Fibroblast of the conjunctiva (primary cell): ENCODE results near the gene VRK1.
"Not testable (repeated sequence)": the region's sequence is repeated elsewhere in the genome, so short reads cannot be mapped to it uniquely, and the experiment has no call there.

ENCODE experiments used
- DNase-seq: peaks from one replicate; pipeline ENCODE4 v3.0.0-alpha.2; 2010; ENCODE audit warnings: low read depth

VRK1 gene

DNA sequence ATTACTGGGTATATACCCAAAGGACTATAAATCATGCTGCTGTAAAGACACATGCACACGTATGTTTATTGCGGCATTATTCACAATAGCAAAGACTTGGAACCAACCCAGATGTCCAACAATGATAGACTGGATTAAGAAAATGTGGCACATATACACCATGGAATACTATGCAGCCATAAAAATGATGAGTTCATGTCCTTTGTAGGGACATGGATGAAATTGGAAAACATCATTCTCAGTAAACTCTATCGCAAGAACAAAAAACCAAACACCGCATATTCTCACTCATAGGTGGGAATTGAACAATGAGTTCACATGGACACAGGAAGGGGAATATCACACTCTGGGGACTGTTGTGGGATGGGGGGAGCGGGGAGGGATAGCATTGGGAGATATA is 86.8 kb downstream of the VRK1 start:
- DNase-seq = not testable (repeated sequence)

DNA sequence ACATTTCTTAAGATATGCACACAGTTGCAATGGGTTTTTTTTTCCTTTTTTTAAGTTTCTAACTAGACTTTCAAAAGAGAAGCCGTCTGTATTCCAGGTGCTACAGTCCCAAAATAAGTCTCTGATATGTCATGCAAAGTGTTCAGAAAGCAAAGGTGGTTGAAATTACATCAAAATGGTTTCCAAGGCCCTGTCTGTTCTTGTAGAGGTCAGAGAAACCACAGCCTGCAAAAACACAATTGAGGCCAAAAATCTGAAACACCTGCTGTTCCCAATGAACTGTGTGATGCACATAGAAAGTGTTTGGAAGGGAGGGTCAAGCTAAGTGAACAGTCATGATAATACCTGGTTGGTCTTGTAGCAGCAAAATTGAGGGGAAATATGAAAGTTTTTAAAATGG is 91.0 kb downstream of the VRK1 start:
- DNase-seq = no peak

DNA sequence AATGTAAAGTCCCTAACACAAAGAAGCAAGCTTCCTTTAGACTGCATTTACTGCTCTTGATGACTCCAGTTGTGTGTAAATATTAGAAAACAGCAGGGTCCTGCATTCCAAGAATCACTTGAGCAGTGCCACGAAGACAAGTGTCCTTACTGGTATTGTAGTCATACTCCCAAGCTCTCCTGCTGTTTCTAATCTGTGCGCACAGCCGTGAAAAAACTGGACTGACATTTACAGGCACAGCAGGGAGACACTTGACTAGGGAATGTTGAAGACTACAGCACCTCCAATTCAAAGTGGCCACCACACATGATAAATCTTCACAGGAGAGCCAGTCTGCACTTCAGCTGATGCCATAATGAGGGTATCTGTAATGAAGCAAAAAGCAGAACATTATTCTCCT is 91.4 kb downstream of the VRK1 start:
- DNase-seq = no peak

DNA sequence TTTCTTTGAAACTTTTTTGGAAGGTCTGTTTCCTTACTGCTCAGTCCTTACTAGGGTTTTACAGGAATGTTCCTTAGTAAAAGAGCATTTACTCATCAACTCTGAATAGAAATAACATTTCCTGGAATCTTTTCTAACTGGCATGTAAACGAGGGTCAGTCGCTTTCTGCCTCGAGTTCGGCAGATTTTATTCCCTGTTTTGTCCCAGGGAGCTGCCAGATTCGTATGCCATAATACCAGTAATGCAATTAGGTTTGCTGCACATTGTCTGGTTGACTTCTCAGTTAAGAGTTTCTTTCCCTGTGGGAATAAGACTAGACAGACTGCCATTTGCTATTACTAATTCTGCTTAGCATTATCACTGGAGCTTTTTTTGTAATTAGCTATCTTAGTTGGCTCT is 91.9 kb downstream of the VRK1 start:
- no peak for DNase-seq

DNA sequence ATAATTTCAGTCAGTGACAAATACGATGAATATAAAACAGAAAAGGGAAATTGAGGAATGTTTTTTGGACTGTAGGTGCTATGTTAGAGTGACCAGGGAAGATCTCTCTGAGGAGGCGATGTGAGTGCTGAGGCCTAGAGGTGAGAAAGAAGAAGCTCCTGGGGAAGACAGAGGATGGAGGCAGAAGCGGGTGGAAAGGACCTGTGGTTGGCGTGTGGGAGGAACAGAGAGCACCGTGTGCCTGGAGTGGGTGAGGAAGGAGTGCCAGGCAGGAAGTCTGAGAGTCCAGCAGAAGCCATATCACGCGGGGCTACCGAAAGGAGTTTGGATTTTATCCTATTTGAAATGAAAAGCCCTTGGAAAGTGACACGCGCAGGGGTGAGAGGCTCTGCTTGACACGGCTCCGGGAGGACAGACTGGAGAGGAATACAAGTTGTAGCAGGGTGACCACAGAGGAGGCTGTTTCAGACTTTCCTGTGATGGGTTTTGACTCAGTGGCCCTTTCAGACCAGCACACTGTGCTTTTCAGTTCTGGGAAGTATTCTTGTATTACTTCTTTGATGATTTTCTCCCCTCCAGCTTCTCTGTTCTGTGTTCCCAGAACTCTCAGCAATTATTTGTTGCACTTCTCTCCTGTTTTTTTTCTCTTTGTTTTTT is 96.9 kb downstream of the VRK1 start:
- DNase-seq = no peak

DNA sequence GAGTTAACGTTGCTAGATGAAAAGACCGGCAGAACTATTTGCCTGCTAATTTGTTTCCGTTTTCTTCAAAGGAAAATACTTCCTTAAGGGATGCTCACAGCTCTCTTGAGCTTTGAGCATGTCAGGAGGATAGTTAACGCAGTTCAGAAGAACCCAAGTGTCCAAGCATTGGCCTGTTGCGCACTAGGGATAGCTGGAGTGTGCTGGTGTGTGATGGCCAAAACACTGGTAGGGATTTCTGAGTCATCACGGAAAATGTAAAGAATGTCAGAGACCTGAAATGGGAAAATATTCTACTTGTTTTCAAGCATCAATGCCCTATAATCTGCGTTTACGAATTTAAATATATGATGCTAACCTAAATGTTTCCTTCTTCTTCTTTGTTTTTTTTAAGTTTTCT is 97.8 kb downstream of the VRK1 start:
- DNase-seq = no peak

DNA sequence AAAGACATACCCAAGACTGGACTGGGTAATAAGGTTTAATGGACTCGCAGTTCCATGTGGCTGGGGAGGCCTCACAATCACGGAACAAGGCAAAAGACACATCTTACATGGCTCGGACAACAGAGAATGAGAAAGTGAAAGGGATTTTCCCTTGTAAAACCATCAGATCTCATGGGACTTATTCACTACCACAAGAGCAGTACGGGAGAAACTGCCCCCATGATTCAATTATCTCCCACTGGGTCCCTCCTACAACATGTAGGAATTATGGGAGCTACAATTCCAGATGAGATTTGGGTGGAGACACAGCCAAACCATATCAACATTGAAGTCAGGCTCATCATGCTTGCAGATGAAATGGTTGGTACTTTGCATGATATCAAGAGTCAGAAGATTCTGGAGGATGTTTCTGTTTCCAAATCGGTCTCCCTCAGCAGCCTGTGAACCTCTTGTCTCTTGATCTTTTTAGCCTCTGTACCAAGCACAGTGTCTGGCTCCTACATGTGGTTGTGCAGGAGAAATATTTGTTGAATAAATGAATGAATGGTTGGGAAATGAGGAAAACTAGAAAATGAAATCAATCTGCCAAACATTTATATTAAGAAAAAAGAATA is 98.6 kb downstream of the VRK1 start:
- no peak for DNase-seq

DNA sequence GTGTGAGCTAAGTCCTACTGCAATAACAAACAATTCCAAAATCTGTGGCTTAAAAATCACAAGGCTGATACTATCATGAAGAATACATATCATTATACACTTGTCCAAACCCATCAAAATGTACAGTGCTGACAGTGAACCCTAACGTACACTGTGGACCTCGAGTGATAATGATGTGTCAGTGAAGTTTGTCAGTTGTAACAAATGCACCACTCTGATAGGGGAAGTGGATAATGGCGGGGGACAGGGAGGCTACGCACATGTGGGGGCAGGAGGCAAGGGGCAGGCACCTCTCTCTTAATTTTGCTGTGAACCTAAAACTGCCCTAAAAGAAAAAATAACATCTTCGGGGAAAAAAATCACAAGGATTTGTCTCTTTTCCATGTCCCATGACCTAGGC is 100.0 kb downstream of the VRK1 start:
- DNase-seq = no peak

DNA sequence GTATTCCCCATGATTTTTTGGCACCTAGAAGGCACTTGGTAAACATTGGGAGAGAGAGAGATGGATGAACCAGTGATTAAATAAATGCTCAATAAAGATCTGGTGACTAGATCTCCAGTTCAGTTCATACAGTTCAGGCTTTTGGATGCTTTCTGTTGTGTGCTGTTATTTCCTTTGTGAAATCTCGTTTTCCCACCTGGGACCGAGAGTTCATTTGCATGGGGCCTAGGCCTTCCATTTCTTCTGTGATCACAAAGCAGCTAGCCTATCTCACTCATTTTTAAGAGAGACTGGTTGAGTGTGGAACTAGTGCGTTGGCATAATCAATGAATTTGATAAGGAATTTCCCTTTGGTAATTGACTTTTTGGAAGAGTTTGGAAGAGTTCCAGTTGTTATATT is 104.0 kb downstream of the VRK1 start:
- no peak for DNase-seq

DNA sequence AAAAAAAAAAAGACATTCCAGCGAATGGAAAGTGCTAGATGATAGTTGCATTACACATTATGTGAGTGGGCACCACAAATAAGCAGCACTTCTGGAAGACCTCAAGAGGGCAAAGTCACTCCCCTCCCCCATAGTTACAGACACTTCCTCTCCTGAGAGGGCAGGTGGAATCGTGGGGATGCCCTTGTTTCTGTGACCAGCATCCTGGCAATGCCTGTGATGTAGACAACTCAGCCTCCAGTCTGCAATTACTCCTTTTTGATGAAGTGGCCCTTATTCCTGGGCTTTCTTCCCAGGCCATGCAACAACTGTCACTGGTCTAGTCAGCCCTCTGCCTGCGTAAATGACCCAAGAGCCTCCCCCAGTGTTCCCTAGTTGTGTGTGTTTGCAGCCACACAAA is 104.8 kb downstream of the VRK1 start:
- no peak for DNase-seq

DNA sequence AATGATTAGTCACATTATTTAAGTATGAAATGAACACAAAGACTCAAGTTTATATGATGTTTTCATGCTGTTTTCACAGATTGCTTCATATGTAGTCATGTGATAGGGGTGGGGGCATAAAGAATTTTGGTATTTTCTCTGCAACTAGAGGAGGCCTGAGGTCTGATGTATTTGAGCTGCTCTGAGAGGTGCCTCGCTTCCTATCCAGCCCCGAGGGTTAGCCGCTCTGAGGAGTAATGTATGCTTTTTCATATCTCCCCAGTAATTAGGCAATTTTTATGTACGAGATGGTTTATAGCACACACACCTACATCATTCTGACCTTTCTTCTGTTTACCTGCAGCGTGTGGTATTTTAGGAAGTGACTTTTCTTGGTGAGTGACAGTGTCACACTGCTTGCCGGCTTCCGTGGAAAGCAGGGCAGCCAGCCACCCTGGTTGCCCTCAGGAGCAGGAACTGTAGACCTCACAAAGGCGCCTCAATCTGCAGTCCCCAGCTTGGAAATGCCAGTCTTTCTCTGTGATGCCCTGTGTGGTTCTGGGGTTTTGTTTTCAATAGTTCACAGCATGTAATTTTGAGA is 106.4 kb downstream of the VRK1 start:
- no peak for DNase-seq

DNA sequence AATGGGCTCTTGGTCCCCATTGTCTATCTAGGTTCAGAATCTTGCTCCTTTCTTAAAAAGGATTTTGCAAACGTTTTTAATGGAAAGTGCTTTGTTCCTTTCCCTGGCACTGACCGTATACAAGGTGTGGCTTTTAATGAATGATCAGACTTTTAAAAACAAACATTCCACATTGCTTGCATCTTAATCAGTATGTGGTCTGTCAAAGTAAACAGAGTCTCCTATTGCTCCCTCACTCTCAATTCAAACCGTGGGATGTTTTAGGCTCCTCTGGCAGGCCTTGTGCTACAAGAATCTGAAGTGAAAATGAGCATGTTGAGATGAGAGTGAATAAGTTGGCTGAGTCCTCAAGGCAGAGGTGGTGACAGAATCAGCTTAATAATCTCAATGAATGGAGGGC is 107.0 kb downstream of the VRK1 start:
- no peak for DNase-seq

DNA sequence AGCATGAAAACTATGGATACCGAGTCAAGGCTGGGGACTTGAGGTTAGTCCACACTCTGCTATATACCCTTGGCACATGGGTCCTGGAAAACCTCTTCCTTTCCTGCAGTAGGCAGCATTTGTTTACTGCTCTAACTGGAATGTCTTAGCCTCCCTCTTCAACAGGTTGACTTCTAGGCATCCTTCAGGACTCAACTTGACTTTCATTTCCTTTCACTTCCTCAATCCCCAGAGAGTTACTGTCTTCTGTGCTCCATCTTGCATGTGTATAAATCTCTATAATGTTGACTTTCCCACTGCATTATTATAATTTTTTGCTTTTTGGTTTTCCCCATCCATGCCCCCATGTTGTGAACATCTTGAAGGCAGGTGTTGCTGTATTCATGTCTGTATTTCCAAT is 107.9 kb downstream of the VRK1 start:
- no peak for DNase-seq

DNA sequence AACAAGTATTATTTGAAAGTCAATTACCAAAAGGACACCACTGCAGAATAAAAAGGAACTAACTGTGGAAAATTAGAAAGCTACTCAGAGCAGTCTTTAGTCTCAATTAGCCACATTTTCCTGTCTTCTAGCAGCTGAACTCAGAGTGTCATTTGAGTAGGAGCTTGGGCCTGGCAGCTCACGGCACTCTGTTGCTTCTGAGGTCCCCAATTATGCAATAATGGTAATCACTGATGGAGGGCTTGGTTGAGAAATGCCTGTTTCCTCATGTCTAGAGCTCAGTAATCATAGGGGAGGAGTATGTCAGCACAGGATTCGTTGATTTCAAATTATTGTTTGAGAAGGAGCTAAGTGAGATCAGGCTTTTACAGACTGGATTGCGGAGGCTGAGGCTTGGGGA is 108.6 kb downstream of the VRK1 start:
- no peak for DNase-seq

DNA sequence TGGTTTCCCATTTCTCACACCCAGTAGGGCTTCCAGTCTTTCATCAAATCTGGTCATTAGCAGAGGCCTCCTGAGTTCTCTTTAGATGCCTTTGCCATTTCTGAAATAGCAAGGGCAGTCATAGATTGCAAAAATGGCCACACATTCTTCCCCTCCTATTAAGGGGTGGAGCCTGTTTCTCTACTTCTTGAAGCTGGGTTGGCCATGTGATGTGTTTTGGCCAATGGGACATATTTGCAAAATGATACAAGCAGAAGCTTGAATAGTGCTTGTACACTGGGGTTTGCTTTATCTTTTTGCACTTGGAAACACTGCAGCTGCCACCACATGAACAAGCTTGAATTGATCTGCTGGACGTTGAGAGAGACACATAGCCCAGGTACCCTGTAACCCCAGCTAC is 109.3 kb downstream of the VRK1 start:
- DNase-seq = no peak

DNA sequence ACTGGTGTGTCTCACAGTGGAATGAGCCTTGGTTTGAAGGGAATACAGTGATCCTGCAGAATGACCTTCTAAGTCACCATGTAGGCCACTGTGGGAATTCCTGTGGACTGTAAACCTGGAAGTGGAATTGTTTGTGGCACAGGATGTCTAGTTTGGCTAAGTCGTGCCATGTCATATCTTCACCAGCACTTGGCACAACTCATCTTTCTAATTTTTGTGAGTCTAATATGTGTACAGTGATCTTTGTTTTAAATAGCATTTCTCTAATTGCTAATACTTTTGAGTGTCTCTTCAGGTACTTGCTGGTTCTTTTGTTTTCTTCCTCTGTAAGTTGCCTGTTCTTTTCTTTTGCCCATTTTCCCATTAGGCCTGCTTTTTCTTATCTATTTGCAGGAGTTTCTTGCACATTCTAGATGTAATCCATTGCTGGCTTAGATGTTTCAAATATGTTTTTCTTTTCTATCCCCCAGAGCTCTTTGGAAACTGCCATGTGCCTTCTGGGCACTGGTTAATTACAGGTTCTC is 112.7 kb downstream of the VRK1 start:
- DNase-seq = no peak

DNA sequence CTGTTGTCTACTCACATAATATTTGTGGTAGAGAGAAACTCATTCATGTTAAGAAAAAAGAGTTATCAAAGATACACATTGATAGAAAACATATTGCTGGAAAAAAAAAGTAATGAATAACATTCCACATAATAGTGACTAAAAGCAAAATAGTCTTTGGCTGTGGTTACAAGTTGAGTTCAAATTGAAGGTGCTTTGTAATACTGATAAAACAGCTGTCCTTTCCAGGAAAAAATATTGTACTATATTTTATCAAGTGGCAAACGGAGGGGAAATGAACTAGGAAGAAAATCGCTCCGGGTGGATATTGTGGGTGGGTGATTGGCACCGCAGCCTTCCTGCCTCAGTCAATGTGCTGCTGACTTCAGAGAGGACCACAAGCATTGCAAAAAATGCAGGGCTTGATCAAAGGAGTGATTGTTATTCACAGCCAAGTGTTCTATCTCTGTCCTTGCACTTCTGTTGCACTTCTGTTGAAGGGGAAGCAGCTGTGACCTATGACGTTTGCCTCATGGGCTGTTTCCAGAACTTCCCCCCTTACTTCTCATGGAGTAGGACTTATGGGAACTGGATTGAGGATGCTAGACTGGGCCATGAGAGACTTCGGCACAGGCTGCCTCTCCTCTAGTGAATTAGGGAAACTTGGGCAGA is 114.4 kb downstream of the VRK1 start:
- DNase-seq = no peak

DNA sequence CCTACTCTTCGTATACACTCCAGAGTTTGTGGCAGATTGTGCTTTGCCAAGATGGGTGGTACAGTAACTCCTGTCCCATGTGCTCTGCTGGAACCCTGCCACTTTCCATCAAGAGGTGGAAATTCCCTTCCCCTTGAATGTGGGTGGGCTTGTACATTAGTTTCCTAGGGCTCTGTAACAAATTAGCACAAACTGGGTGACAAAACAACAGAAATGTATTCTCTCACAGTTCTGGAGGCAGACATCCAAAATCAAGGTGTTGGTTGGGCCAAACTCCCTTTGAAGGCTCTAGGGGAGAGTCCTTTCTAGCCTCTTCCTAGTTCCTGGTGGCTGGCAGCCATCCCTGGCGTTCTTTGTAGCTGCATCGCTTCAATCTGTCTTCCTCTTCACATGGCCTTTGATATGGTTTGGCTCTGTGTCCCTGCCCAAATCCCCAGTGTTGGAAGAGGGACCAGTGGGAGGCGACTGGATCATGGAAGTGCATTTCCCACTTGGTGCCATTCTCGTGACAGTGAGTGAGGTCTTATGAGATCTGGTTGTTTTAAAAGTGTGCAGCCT is 117.5 kb downstream of the VRK1 start:
- no peak for DNase-seq

DNA sequence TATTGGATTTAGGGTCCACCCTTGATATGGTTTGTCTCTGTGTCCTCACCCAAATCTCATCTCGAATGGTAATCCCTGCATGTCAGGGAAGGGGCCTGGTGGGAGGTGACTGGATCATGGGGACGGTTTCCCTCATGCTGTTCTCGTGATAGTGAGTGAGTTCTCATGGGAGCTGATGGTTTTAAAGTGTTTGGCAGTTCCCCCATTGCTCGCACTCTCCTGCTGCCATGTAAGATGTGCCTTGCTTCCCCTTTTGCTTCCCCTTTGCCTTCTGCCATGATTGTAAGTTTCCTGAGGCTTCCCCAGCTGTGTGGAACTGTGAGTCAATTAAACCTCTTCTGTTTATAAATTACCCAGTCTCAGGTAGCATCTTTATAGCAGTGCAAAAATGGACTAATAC is 118.3 kb downstream of the VRK1 start:
- no peak for DNase-seq

DNA sequence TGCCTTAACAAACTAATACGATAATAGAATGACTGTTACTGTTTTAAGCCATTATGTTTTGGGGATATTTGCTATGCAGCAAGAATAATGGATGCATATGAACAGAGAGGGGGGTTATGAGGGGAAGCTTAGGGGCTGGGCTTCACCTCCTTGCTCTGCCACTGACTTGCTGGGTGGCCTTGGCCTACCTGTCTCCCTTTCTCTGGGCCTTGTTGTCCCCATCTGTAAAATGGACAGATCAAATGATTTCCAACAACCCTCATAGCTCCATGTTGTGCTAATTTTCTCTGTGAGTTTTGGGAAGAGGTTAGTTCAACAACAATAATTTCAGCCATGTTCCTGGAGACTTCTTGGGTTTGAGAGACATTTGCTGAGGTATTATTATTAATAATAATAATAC is 119.6 kb downstream of the VRK1 start:
- no peak for DNase-seq

DNA sequence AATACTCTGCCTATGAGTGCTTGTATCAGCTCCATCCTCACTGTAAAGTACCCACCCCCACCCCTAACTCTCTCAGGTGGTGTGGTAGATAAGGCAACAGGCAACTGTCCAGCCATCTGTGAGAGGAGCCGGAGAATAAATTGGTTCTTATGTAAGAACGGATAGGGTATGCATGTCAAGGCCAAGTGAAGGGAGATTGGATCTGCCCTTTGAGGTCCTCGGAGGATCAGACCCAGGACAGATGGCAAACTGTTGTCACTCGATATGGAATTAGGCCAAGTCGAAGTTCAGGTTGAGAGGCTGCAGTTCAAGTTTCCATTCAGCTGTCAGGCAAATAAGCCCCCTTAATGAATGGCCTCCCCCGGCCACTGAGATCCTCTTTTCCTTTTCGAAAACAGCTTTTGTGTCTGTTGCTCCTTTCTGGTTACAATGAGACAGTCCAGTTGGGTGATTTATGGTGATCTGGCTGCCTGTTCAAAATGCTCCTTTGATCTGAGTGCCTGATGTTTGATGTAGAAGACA is 120.3 kb downstream of the VRK1 start:
- no peak for DNase-seq

DNA sequence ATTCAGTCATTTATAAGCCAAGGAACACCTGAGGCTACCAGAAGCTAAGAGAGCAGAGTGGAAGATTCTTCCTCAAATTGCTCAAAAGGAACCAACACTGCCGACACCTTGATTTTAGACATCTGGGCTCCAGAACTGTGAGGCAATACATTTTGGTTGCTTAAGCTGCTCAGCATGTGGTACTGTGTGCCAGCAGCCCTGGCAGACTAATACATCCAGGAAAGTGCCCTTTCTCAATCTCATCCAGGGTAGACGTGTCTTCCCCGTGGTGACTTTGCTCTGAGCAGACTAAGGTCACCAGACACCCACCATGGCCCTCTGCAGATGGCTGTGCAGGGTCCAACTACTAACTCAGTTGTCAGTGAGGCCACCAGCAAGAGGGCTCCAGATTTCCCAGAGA is 122.8 kb downstream of the VRK1 start:
- no peak for DNase-seq

DNA sequence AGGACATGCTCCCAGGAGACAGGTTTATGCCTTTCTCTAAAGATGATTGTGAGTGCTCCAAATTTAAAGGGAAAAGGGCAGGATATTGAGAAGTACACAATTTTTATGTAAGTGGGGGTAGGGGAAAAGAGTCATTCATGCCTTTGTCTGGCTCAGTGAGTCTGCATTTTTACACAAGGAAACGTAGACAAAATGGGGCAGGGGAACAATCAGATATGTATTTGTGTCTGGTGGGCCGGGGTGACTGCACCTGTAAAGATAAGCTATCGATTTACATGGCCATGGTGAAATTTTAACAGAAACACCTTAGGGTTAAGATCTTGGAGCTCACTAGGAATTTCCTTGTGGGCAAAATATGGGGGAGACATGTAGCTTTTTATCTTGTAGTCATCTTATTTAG is 123.6 kb downstream of the VRK1 start:
- no peak for DNase-seq
